GM18511 (cell line): ENCODE results near the gene URI1.
A peak's percentile ranks its signal among the peaks of the same experiment; 100 is the strongest.

Experiments
- ATAC-seq: cut with Tn5 transposase; IDR thresholded peaks from one replicate; pipeline ENCODE4 v1.9.1; 2021; ENCODE audit warnings: mild to moderate bottlenecking, moderate library complexity; ENCODE audit not compliant: unreplicated experiment

URI1 gene

GRCh38 chr19:29969891-29970290 is 27.9 kb downstream of the URI1 start:
- no peak for ATAC-seq

- no peak for ATAC-seq
Measured at GRCh38 chr19:29971002-29971401, 29.0 kb downstream of the URI1 start.

DNA sequence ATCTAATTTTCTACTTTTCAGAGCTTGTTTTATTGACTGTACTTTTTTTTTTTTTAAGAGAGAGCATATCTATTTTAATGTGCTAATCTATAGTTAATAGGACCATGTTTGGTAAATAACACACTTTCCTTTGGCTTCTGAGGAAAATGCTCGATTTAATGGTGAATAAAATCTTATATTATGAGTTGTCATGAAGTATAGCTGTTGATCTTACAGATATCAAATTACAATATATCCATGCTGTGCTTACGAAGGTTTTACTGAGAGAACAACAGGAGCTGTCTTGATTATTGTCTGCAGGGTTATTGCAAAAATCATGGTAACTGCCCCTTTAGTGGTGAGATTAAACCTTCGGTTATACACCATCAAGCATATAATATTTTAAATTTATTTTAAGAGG is 29.6 kb downstream of the URI1 start:
- ATAC-seq = no peak

DNA sequence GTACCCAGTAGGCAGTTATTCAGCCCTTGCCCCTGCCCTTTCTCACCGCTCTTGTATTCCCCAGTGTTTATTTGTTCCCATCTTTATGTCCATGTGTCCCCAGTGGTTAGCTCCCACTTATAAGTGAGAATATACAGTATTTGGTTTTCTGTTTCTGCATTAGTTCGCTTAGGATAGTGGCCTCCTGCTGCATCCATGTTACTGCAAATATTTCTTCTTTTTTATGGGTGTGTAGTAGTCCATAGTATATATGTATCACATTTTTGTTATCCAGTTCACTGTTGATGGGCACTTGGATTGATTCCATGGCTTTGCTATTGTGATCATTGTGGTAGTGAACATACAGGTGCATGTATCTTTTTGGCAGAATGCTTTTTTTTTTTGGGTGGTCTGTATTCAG is 32.7 kb downstream of the URI1 start:
- no peak for ATAC-seq

- ATAC-seq = no peak
Measured at GRCh38 chr19:29976151-29976943, 34.3 kb downstream of the URI1 start.

DNA sequence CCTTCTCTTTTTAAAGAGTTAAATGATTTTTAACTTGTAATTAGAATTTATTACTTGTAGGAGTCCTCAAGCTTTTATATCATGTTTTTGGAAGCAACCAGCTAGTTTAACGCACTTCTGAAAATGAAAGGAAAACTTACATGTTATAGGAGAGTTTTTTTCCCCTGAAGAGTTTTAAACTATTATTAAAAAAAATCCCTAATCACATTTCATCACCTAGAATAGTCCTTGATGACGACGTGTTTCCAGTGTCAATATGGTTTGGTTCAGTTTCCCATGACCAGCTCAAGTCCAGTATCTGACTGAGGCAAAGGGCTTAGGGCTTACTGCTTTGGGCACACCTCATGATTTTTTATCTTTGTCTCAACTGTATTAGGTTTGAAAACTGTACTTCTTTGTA is 36.0 kb downstream of the URI1 start:
- peak; percentile 51 for ATAC-seq

GRCh38 chr19:29983568-29983967 is 41.5 kb downstream of the URI1 start:
- no peak for ATAC-seq

DNA sequence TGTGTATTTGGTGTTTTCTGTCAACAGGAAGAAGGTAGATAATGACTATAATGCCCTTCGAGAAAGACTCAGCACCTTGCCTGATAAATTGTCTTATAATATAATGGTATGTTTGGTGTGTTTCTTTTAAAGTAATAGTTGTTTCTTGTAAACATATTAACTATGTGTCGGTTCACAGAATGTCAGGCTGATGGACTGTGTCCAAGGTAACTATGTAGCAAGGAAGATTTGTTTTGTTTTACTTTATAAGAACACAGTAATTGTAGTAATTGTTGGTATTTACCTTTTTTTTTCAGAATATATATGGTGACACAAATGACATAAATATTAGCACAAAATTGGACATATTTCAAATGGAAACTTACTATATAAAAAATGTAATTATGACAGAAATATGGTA is 43.2 kb downstream of the URI1 start:
- ATAC-seq = no peak

- ATAC-seq = no peak
Measured at GRCh38 chr19:29988351-29988750, 46.3 kb downstream of the URI1 start.

DNA sequence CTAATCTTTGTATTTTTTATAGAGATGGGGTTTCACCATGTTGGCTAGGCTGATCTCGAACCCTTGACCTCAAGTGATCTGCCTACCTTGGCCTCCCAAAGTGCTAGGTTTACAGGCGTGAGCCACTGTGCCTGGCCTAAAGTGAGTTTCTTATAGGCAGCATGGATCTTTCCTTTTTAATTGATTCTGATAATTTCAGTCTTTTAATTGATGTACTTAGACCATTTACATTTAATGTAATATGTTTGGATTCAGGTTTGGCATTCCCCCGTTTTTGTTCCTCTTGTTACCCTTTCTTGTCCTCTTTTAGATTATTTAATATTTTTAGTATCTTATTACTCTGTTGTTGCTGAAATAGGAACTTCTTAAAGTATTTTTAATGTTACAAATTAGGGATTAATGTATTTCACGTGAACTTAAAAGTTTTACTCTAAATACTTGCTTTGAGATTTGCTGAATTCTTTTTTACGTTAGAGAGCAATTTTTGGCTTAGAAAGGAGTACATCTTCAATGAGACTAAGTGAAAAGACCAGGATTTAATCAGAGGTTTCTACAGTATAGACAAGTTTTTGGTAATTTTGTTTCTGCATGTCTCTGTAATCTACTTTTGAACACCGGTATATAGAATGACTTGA is 50.3 kb downstream of the URI1 start:
- ATAC-seq = no peak

DNA sequence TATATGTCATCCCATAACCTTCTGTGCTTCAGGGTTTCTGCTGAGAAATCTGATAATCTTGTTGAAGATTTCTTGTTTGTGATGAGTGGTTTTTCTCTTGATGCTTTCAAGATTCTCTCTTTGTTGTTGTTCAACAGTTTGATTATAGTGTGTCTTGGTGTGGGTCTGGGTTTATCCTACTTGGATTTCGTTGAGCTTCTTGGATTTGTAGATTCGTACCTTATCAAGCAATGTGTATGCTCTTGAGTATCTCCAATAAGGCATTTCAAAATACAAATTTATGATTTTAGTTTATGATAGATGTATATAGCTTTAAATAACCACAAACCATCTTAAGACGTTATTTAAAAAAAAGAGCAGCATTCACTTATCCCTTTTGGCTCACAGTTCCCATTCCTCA is 57.5 kb downstream of the URI1 start:
- no peak for ATAC-seq

DNA sequence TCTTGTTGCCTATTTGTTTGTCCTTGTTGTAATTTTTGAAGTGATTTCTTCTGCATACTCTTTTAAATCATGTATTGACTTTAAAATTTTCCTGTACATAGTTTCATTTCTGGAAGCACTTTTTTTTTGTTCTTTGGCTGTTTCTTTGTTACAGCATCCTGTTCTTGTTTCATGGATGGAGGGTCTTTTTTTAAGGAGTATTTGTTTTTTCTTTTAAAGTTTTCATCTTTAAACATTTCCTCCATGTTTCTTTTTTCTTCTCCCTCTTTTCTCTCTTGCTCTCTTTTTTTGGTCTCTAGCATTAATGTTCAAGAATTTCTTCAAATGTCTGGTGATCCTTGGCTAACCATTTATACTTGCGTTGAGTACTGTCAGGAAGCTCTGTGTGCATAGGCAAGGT is 58.8 kb downstream of the URI1 start:
- ATAC-seq = no peak

DNA sequence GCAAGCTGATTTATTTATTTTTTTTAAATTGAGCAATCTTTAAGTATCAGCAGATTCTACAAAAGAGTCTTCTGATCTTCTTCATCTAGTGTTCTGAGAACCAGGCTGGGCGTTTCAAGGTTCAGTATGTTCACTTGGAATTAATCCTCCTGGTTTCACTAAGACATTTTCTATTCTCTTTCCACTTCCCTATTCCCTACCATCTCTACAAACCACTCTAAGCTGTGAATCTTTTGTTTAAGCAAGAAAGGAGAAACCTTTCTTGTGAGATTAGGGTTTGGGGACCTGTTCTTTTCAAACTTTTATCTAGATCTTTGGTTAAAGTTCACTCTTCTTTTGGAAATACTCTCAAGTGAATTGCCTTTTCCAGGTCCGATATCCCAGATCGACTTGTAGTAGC is 59.3 kb downstream of the URI1 start:
- ATAC-seq = no peak

- no peak for ATAC-seq
Measured at GRCh38 chr19:30001791-30002190, 59.8 kb downstream of the URI1 start.

GRCh38 chr19:30003866-30004265 is 61.8 kb downstream of the URI1 start:
- no peak for ATAC-seq

- no peak for ATAC-seq
Measured at GRCh38 chr19:30004403-30004802, 62.4 kb downstream of the URI1 start.

DNA sequence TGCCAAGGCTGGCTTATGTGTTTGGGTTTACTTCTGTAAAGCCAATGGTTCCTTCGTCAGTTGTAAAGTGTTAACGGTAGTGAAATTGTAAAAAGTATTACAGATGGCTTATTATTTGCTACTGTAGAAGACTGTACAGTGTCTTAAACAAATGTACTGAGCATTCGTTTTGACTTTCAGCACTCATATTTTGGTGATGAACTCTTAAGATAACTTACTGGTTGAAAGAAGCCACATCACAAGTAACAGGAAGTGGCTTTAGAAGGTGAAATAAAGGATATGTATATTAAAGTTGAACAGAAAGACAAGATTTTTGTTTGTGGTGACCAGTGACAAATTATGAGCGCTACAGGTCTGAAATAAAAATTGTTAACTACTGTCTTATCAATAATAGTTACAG is 64.2 kb downstream of the URI1 start:
- no peak for ATAC-seq

DNA sequence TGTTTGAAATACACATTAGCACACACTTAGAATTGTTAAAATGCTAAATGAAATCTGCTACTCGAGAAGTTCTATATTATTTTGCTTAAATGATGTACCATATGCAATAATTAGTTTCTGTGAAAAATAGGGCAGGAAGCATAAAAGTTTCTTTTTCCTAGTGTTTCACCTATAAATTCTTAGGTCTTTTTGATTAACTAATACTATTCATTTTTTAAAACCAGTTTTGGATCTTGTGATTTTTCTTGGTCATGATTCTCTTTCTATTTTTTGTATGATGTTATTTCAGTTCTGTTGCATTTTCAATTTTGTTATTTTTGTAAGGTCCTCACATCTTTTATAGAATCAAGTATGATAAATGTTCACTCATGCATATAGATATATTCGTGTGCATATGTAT is 66.1 kb downstream of the URI1 start:
- ATAC-seq = no peak

GRCh38 chr19:30009013-30009412 is 67.0 kb downstream of the URI1 start:
- ATAC-seq = no peak

- no peak for ATAC-seq
Measured at GRCh38 chr19:30011051-30011578, 69.1 kb downstream of the URI1 start.

- no peak for ATAC-seq
Measured at GRCh38 chr19:30014770-30015169, 72.7 kb downstream of the URI1 start.

DNA sequence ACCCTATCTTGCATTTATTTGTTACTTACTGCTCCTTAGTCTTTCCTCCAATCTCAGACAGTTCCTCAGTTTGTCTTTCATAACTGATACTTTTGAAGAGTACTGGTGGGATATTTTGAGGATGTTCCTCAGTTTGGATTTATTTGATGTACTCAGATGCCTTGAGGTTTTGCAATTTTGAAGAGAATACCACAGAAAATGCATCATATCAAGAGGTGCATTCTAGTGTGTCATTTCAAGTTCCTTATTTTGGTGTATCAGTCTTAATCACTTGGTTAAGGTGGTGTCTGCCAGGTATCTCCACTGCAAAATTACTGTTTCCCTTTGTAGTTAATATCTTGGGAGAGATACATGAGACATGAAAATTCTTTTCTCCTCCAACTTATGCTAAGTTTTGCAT is 75.1 kb downstream of the URI1 start:
- peak; percentile 77 for ATAC-seq
